Memory B cell (primary cell): ENCODE data around the gene SLCO2A1.

Experiments
- ATAC-seq: fragments of 150-1000 bp; cut with Tn5 transposase; 2 replicates; pipeline ENCODE4 v1.10.0; 2021; ENCODE audit warnings: low read depth, mild to moderate bottlenecking, moderate library complexity
- DNase-seq, 2 donors: peaks; one replicate each; pipeline ENCODE4 v3.0.0; 2022; ENCODE audit warnings: low spot score in 2 of 2
- H3K27ac Mint-ChIP-seq: one replicate; pipeline ENCODE4 v1.8.0; 2022; ENCODE audit warnings: mild to moderate bottlenecking, moderate library complexity, mixed read lengths
- H3K27me3 Mint-ChIP-seq: one replicate; pipeline ENCODE4 v1.8.0; 2022; ENCODE audit warnings: mixed read lengths
- H3K36me3 Mint-ChIP-seq: one replicate; pipeline ENCODE4 v1.8.0; 2022; ENCODE audit warnings: mild to moderate bottlenecking, mixed read lengths
- H3K4me1 Mint-ChIP-seq: one replicate; pipeline ENCODE4 v1.8.0; 2022; ENCODE audit warnings: mixed read lengths
- H3K4me3 Mint-ChIP-seq: one replicate; pipeline ENCODE4 v1.8.0; 2022; ENCODE audit warnings: mild to moderate bottlenecking, moderate library complexity, mixed read lengths
- H3K9me3 Mint-ChIP-seq: one replicate; pipeline ENCODE4 v1.8.0; 2022; ENCODE audit warnings: mixed read lengths

Gene SLCO2A1

GRCh38 chr3:134009345-134010000, 20.3 kb downstream of the SLCO2A1 start:
- peaks cover 2% of the 10 kb centered on the region for H3K36me3 Mint-ChIP-seq
- DNase-seq (no peak), ATAC-seq (no peak)
- H3K9me3 Mint-ChIP-seq, result peaks cover 7% of the 10 kb centered on the region
- H3K27me3 Mint-ChIP-seq, result peaks cover 16% of the 10 kb centered on the region
- no peak overlapping the region for H3K4me3 Mint-ChIP-seq
- H3K27ac Mint-ChIP-seq, result no peak overlapping the region
- H3K4me1 Mint-ChIP-seq, result no peaks in the 10 kb centered on the region

DNA sequence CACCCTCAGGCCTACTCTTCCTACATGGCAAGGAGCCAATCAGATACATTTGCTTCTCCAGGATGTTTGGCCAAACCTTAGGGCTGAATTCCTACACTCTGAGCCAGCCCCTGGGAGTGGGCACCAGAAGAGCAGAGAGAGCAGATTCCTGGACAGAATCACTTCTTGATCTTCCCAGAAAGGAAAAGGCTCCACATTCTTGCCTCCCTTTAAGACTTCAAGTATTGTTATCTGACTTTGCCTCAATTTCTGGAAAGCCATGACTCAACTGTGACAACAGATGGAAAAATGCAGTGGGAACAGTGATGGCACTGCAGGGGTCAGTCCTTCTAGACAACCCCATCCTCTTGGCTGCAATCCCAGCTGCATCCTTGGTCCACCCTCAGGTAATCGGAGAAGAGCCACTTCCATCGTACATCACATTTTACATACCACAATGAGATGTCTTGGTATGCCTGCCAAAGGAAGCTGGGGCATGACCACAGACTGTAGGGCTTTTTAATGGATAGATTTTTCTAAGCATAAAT, 21.0 kb downstream of the SLCO2A1 start:
- no peak for DNase-seq
- Mint-ChIP-seq H3K27ac (no peak overlapping the region), H3K27me3 (peaks cover 16% of the 10 kb centered on the region)

DNA sequence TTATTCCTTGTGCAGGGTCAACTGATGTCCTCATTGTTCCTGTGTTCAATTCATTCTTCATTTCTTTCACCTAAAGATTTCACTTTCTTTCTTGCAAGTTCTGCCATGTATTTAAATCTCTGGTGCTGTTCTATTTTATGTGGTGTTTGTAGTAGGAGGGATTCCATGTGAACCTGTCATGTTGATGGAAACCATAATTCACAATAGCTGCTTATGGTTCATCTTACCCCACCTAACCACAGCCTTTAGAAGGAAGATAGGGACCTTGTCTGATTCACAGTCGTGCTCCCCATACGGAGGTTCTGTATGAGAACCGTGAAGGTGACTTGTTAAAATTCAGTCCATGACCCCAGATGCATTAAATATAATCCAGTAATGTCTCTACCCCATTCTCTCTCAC, 21.9 kb downstream of the SLCO2A1 start:
- H3K36me3 Mint-ChIP-seq, result peaks cover 2% of the 10 kb centered on the region

More for the DNA sequence above, 21.0 kb downstream of the SLCO2A1 start:
- no peaks in the 10 kb centered on the region for H3K4me1 Mint-ChIP-seq
- no peak for ATAC-seq
- H3K4me3 Mint-ChIP-seq, result no peak overlapping the region
- H3K9me3 Mint-ChIP-seq, result peaks cover 8% of the 10 kb centered on the region
- peaks cover 2% of the 10 kb centered on the region for H3K36me3 Mint-ChIP-seq

DNA sequence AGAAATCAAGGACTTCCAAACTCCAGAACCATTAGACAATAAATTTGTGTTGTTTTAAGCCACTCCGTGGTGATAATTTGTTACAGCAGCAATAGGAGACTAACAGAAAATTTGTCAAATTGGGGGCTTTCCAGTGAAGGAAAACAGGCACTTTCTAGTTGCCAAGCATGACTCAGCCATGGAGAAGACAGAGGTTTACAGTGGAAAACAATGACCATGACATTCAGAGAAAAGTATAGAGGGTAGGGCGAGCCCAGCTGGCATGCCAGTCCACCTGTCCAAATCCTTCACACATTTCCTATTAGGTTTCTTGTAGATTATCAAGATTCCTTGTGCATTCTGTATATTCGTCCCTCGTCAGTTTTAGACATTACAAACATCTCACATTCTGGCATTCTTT, 24.9 kb downstream of the SLCO2A1 start:
- H3K27ac Mint-ChIP-seq, result no peak overlapping the region
- ATAC-seq (no peak), DNase-seq (no peak)
- no peaks in the 10 kb centered on the region for H3K4me1 Mint-ChIP-seq
- peaks cover 4% of the 10 kb centered on the region for H3K27me3 Mint-ChIP-seq
- peaks cover 2% of the 10 kb centered on the region for H3K36me3 Mint-ChIP-seq
- H3K9me3 Mint-ChIP-seq, result peaks cover 8% of the 10 kb centered on the region
- no peak overlapping the region for H3K4me3 Mint-ChIP-seq

More for the DNA sequence above, 21.9 kb downstream of the SLCO2A1 start:
- Mint-ChIP-seq H3K4me3 (no peak overlapping the region), H3K9me3 (peaks cover 8% of the 10 kb centered on the region), H3K27ac (no peak overlapping the region), H3K4me1 (no peaks in the 10 kb centered on the region), H3K27me3 (peaks cover 16% of the 10 kb centered on the region)
- no peak for DNase-seq
- ATAC-seq, result no peak

DNA sequence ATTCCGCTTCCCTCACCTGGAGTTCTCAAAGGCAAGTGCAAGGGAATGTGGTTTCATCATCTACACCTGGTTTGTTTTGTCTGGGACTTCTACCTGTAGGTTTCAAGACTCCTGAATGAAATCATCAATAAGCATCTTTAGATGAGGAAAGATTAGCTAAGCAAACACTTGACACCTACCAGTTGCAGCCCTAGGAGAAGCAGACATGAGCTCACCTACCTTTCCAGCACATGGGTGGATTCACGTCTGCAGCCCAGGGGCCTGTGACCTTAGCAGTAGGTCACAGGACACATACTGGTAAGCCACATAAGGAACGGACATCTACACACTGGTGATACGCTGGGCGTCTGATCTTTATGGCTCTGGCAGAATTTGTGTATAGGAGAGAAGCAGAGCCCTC, 26.7 kb downstream of the SLCO2A1 start:
- peaks cover 2% of the 10 kb centered on the region for H3K36me3 Mint-ChIP-seq
- DNase-seq (no peak), ATAC-seq (no peak)
- H3K4me3 Mint-ChIP-seq, result no peak overlapping the region
- H3K27ac Mint-ChIP-seq, result no peak overlapping the region
- peaks cover 8% of the 10 kb centered on the region for H3K9me3 Mint-ChIP-seq
- H3K27me3 Mint-ChIP-seq, result peaks cover 15% of the 10 kb centered on the region
- no peaks in the 10 kb centered on the region for H3K4me1 Mint-ChIP-seq

GRCh38 chr3:134002306-134002705, 27.4 kb downstream of the SLCO2A1 start:
- Mint-ChIP-seq H3K27ac (no peak overlapping the region), H3K4me3 (no peak overlapping the region), H3K9me3 (peaks cover 8% of the 10 kb centered on the region), H3K36me3 (peaks cover 2% of the 10 kb centered on the region), H3K27me3 (peaks cover 15% of the 10 kb centered on the region), H3K4me1 (no peaks in the 10 kb centered on the region)
- DNase-seq (no peak), ATAC-seq (no peak)

DNA sequence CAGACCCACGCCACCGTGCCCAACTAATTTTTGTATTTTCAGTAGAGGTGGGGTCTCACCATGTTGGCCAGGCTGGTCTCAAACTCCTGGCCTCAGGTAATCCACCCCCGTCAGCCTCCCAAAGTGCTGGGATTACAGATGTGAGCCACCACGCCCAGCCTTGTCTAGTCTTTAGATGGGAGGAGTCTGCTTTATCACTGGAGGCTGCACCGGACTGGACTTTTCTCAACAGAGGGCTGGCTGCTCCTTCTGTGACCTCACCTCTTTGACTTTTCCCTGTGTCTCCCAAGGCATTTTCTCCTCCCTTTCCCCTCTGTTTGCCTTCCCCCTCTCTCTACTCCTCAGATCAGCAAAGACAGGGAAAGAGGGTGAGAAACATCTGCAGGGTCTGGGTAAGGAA, 28.5 kb downstream of the SLCO2A1 start:
- no peak overlapping the region for H3K4me3 Mint-ChIP-seq
- H3K27me3 Mint-ChIP-seq, result peaks cover 14% of the 10 kb centered on the region
- no peak overlapping the region for H3K27ac Mint-ChIP-seq
- peaks cover 4% of the 10 kb centered on the region for H3K9me3 Mint-ChIP-seq
- H3K36me3 Mint-ChIP-seq, result peaks cover under 1% of the 10 kb centered on the region
- DNase-seq (no peak), ATAC-seq (no peak)
- H3K4me1 Mint-ChIP-seq, result no peaks in the 10 kb centered on the region

- H3K36me3 Mint-ChIP-seq, result no peaks in the 10 kb centered on the region
- no peak overlapping the region for H3K27ac Mint-ChIP-seq
- no peaks in the 10 kb centered on the region for H3K4me1 Mint-ChIP-seq
- peaks cover 14% of the 10 kb centered on the region for H3K27me3 Mint-ChIP-seq
- ATAC-seq (no peak), DNase-seq (no peak)
- H3K9me3 Mint-ChIP-seq, result peaks cover 2% of the 10 kb centered on the region
- no peak overlapping the region for H3K4me3 Mint-ChIP-seq
Observed at GRCh38 chr3:133999891-134000685, 29.6 kb downstream of the SLCO2A1 start.

DNA sequence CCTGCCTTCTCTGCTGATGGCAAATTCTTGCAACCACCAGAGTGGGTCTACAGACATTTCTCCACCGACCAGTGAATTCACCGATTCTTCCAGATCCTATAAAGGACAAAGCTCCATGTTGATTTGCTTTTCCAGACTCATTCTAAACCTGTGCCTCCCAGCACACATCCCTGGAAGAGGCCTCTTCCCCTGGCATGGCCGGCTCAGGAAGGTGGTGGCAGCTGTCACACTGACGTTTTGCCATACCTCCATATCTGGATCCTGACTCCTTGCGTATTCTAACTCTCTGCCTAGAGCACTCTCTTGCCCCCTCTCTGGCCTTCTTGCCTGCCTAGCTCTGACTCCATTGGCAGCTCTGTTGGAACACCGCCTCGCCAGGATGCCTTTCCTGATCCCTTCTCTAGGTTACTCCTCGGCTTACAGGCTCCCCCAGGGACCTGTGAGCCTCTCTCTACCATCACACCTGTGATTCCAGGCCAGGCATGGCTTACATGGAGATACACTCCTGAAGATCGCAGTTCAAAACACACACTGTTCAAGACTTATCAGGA, 31.0 kb downstream of the SLCO2A1 start:
- no peak overlapping the region for H3K27ac Mint-ChIP-seq
- H3K4me3 Mint-ChIP-seq, result no peak overlapping the region
- no peaks in the 10 kb centered on the region for H3K4me1 Mint-ChIP-seq
- peaks cover 16% of the 10 kb centered on the region for H3K27me3 Mint-ChIP-seq
- no peak for ATAC-seq
- DNase-seq, result no peak
- H3K9me3 Mint-ChIP-seq, result no peaks in the 10 kb centered on the region
- no peaks in the 10 kb centered on the region for H3K36me3 Mint-ChIP-seq

- Mint-ChIP-seq H3K4me1 (no peaks in the 10 kb centered on the region), H3K27ac (no peak overlapping the region), H3K27me3 (peaks cover 18% of the 10 kb centered on the region), H3K36me3 (no peaks in the 10 kb centered on the region), H3K4me3 (no peak overlapping the region), H3K9me3 (no peaks in the 10 kb centered on the region)
- DNase-seq (no peak), ATAC-seq (no peak)
Observed at GRCh38 chr3:133997871-133998635, 31.7 kb downstream of the SLCO2A1 start.

GRCh38 chr3:133996996-133997395, 32.7 kb downstream of the SLCO2A1 start:
- no peaks in the 10 kb centered on the region for H3K36me3 Mint-ChIP-seq
- H3K27ac Mint-ChIP-seq, result no peak overlapping the region
- no peak overlapping the region for H3K4me3 Mint-ChIP-seq
- H3K4me1 Mint-ChIP-seq, result no peaks in the 10 kb centered on the region
- no peak for ATAC-seq
- H3K9me3 Mint-ChIP-seq, result no peaks in the 10 kb centered on the region
- H3K27me3 Mint-ChIP-seq, result peaks cover 18% of the 10 kb centered on the region
- no peak for DNase-seq

DNA sequence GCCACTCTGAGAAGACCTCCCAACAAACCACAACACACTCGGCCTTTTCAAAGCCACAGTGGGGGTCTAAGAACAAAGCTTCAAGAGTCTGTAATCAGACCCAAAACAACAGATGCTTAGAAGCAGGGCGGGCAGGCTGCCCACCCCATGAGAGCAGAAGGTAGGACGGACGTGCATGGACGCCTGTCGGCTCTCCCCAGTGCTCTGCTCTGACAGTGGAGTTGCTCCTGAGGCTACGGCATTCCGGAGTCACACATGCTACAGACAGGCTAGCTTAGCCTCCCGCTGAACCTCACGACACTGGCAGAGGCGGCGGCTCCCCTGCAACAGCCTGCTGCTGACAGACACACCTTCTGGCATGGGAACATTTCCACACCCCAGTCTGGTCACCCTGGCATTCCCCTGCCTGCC, 33.5 kb downstream of the SLCO2A1 start:
- no peak overlapping the region for H3K27ac Mint-ChIP-seq
- H3K4me3 Mint-ChIP-seq, result no peak overlapping the region
- H3K4me1 Mint-ChIP-seq, result no peaks in the 10 kb centered on the region
- no peaks in the 10 kb centered on the region for H3K36me3 Mint-ChIP-seq
- H3K27me3 Mint-ChIP-seq, result peaks cover 18% of the 10 kb centered on the region
- ATAC-seq (no peak), DNase-seq (no peak)
- no peaks in the 10 kb centered on the region for H3K9me3 Mint-ChIP-seq

DNA sequence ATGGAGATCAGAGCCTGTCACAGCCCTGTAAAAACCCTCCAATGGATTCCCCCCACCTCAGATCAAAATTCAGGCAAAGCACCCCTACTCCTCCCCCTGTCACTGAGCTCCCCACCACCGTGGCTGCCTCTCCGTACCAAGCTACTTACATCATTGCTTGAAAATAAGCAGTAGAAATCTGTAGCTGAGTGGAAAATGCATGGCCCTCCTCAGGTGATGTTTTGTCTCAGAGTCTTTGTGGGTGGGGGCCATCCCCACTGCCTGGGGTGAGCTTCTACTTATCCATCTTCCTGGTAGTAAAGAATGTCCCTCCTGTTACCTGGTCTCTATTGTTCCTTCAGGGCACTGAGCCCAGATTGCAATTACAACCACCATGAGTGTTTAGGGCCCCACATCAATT, 34.5 kb downstream of the SLCO2A1 start:
- no peaks in the 10 kb centered on the region for H3K9me3 Mint-ChIP-seq
- DNase-seq, result no peak
- no peak for ATAC-seq
- no peak overlapping the region for H3K4me3 Mint-ChIP-seq
- no peak overlapping the region for H3K27ac Mint-ChIP-seq
- no peaks in the 10 kb centered on the region for H3K36me3 Mint-ChIP-seq
- no peaks in the 10 kb centered on the region for H3K4me1 Mint-ChIP-seq
- peaks cover 18% of the 10 kb centered on the region for H3K27me3 Mint-ChIP-seq
